ENCODE results near the gene GLYATL3. TPM values are rescaled to one million over a fixed set of nuclear protein-coding genes. Genes with fewer than 3 reads are reported as not detected.

GLYATL3 gene
- total and polyA plus RNA-seq, 5 donors from 2014 or later: not detected

Other genes with a start within 250 kb of the GLYATL3 start
- gene MMUT, start 36.7 kb upstream of the GLYATL3 start, total RNA-seq: 8.2 TPM
- 10 to 100 TPM; 11.7 to 17.0 (median 13.4) TPM for gene MMUT, start 36.7 kb upstream of the GLYATL3 start, polyA plus RNA-seq
- 1.3 TPM for gene CENPQ, start 36.6 kb upstream of the GLYATL3 start, total RNA-seq
- gene CENPQ, start 36.6 kb upstream of the GLYATL3 start, polyA plus RNA-seq: 1 to 10 TPM; 4.4 to 7.5 (median 4.9) TPM
- gene C6orf141, start 50.7 kb downstream of the GLYATL3 start, total RNA-seq: not detected
- gene C6orf141, start 50.7 kb downstream of the GLYATL3 start, polyA plus RNA-seq: not detected
- not detected for gene RHAG, start 136.9 kb downstream of the GLYATL3 start, total RNA-seq
- gene RHAG, start 136.9 kb downstream of the GLYATL3 start, polyA plus RNA-seq: not detected
- not detected for gene CRISP2, start 213.6 kb downstream of the GLYATL3 start, total RNA-seq
- not detected for gene CRISP2, start 213.6 kb downstream of the GLYATL3 start, polyA plus RNA-seq
- gene CRISP3, start 244.5 kb downstream of the GLYATL3 start, total RNA-seq: not detected
- gene CRISP3, start 244.5 kb downstream of the GLYATL3 start, polyA plus RNA-seq: not detected

Data from CD4-positive, CD25-positive, alpha-beta regulatory T cell (primary cell).